Measurements from ENCODE around the gene PITPNC1. TPM values are rescaled to one million over a fixed set of nuclear protein-coding genes. Genes with fewer than 3 reads are reported as not detected.

PITPNC1 gene
- total and polyA plus RNA-seq, 2 of the 13 experiments (the other 11 are each of a cell fraction or from before 2014, with no cell fraction given), result 4.1 to 5.7 TPM

GRCh38 chr17:67528751-67529436 lies 151.8 kb downstream of the PITPNC1 start (continued):
- no peak for TF ChIP-seq ZSCAN5A (CRISPR knock-in tag; IDR thresholded peaks at IDR 0.05; ENCODE audit: borderline replicate concordance)
- peak; percentile 54; the same call in 1 of the 2 replicates for TF ChIP-seq ARID4A (CRISPR knock-in tag; IDR thresholded peaks at IDR 0.05; ENCODE audit: borderline replicate concordance)
- 0 out of 2 replicates have a peak, but pooled peaks have one; percentile 39 for TF ChIP-seq KLF6 (CRISPR knock-in tag; IDR thresholded peaks at IDR 0.05)
- 0 out of 2 replicates have a peak, but pooled peaks have one; percentile 68 for TF ChIP-seq TOE1 (CRISPR knock-in tag; IDR thresholded peaks at IDR 0.05)
- TF ChIP-seq ZC3H4 (CRISPR knock-in tag; IDR thresholded peaks at IDR 0.05; ENCODE audit: borderline replicate concordance), result no peak
- no peak for TF ChIP-seq ZNF17 (CRISPR knock-in tag; IDR thresholded peaks at IDR 0.05)
- 0 out of 2 replicates have a peak, but pooled peaks have one; percentile 17 for TF ChIP-seq PHF20 (CRISPR knock-in tag; IDR thresholded peaks at IDR 0.05)
- TF ChIP-seq ZNF567 (CRISPR knock-in tag; IDR thresholded peaks at IDR 0.05; ENCODE audit: borderline replicate concordance), result no peak
- TF ChIP-seq ZSCAN31 (CRISPR knock-in tag; IDR thresholded peaks at IDR 0.05; ENCODE audit: low read depth), result no peak
- peak; percentile 54; the same call in 1 of the 2 replicates for TF ChIP-seq NR1H2 (CRISPR knock-in tag; IDR thresholded peaks at IDR 0.05; ENCODE audit: borderline replicate concordance, low read depth)
- TF ChIP-seq ZNF713 (CRISPR knock-in tag; IDR thresholded peaks at IDR 0.05), result no peak
- TF ChIP-seq BCL6 (CRISPR knock-in tag; IDR thresholded peaks at IDR 0.05), result peak; percentile 69
- TF ChIP-seq ZNF33B (CRISPR knock-in tag; IDR thresholded peaks at IDR 0.05), result no peak
- TF ChIP-seq ARID5B (CRISPR knock-in tag; IDR thresholded peaks at IDR 0.05), result peak; percentile 85
- TF ChIP-seq CBX2 (IDR thresholded peaks at IDR 0.05; ENCODE audit: low read depth, low read length), result no peak
- TF ChIP-seq CBX2 (CRISPR knock-in tag; IDR thresholded peaks at IDR 0.05; ENCODE audit: low read depth), result no peak
- no peak for TF ChIP-seq DDIT3 (CRISPR knock-in tag; IDR thresholded peaks at IDR 0.05)
- TF ChIP-seq YY1 (IDR thresholded peaks at IDR 0.05; ENCODE audit: insufficient read depth, insufficient replicate concordance, low read depth, low read length), result peak; percentile 63
